Transverse colon (tissue), 4 donors: Measurements from ENCODE around the gene SYNJ2.

Experiments used
- CTCF ChIP-seq, 5 experiments: fragments of 200-600 bp in 3 of 5; fragments of 450-650 bp in 2 of 5; sonication (generic) in 3 of 5; IDR thresholded peaks; 1 replicate in 2 of 5; 2 replicates in 3 of 5; pipeline ENCODE4 v1.5.1; 2016 to 2017; ENCODE audit warnings: antibody characterized with exemption in 5 of 5, inconsistent platforms in 3 of 5, mild to moderate bottlenecking in 2 of 5, moderate library complexity in 1 of 5
- EP300 ChIP-seq: sonication (generic); formaldehyde crosslinking; IDR thresholded peaks from one replicate; pipeline ENCODE4 v1.6.1; 2017; ENCODE audit warnings: antibody characterized with exemption, low read depth
- POLR2A ChIP-seq: fragments of 450-650 bp; IDR thresholded peaks from one replicate; pipeline ENCODE4 v1.6.1; 2016; ENCODE audit warnings: antibody characterized with exemption, mild to moderate bottlenecking, moderate library complexity
- POLR2AphosphoS5 ChIP-seq, 3 donors: sonication (generic); formaldehyde crosslinking; IDR thresholded peaks; one replicate each; pipeline ENCODE4 v1.6.1; 2016; ENCODE audit warnings: antibody characterized with exemption in 3 of 3

GRCh38 chr6:158036261-158036660 is 54.6 kb downstream of the SYNJ2 start:
- no peak for TF ChIP-seq POLR2A
- TF ChIP-seq CTCF (IDR thresholded peaks at IDR 0.05) = no peak
- no peak for TF ChIP-seq POLR2AphosphoS5 (IDR thresholded peaks at IDR 0.05)
- no peak for TF ChIP-seq EP300
